ENCODE data around the gene NOS2. TPM values are rescaled to one million over a fixed set of nuclear protein-coding genes. Genes with fewer than 3 reads are reported as not detected.
"Not testable (repeated sequence)": the region's sequence is repeated elsewhere in the genome, so short reads cannot be mapped to it uniquely, and the experiment has no call there.

The NOS2 gene
- total RNA-seq, 1 donor from 2014 or later = not detected

DNA sequence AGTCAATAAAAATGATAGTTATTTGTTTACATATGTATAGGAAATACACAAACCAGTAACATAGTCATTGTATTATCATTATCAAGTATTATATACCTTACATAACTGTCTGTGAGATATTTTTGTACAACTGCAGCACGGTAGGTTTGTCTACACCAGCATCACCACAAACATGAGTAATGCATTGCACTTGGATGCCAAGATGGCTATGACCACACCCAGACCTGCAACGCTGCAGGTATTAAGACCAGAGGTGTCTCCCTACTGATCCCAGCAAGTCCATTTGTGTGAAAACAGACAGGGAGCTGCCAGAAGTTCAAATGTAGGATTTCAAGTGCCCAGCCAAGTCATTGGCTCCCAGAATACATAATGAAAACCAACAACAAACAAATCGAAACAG, 34.2 kb upstream of the NOS2 start:
- Histone ChIP-seq H3K36me3 (no peaks in the 10 kb centered on the region), H3K9me3 (no peaks in the 10 kb centered on the region), H3K4me3 (no peak overlapping the region), H3K27me3 (no peaks in the 10 kb centered on the region), H3K27ac (no peak overlapping the region), H3K4me1 (no peaks in the 10 kb centered on the region)
- intact Hi-C loops (cut with DNase I) = no loop called here
- TF ChIP-seq, protein P1, sequence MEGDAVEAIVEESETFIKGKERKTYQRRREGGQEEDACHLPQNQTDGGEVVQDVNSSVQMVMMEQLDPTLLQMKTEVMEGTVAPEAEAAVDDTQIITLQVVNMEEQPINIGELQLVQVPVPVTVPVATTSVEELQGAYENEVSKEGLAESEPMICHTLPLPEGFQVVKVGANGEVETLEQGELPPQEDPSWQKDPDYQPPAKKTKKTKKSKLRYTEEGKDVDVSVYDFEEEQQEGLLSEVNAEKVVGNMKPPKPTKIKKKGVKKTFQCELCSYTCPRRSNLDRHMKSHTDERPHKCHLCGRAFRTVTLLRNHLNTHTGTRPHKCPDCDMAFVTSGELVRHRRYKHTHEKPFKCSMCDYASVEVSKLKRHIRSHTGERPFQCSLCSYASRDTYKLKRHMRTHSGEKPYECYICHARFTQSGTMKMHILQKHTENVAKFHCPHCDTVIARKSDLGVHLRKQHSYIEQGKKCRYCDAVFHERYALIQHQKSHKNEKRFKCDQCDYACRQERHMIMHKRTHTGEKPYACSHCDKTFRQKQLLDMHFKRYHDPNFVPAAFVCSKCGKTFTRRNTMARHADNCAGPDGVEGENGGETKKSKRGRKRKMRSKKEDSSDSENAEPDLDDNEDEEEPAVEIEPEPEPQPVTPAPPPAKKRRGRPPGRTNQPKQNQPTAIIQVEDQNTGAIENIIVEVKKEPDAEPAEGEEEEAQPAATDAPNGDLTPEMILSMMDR (IDR thresholded peaks at IDR 0.05) = no peak
- TF ChIP-seq POLR2AphosphoS5 (IDR thresholded peaks at IDR 0.05; ENCODE audit: insufficient read depth in 1 of 2, low read depth in 1 of 2) (no peak), POLR2A (IDR thresholded peaks at IDR 0.05) (no peak)
- no peak for DNase-seq (ENCODE audit: extremely low spot score in 2 of 2)

DNA sequence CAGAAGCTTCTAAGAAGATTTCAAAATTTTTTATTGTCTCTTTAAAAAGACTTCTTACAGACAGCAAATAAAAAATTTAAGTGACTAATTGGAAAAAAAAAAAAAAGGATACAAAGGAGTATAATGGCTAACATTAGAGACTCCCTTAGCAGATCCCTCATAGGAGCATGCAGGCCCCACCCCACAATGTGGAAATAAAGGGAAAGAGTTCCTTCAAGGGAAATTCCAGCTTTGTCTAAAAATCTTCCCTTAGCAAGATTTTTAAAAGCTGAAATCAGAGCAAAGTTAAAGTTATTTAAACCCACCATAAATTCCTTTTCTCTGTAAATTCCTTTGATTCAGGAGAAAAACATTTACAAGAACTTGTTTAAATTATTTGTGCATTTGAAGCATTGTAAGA, 32.5 kb upstream of the NOS2 start:
- Histone ChIP-seq H3K27ac (no peak overlapping the region), H3K27me3 (no peaks in the 10 kb centered on the region), H3K36me3 (no peaks in the 10 kb centered on the region), H3K4me1 (no peaks in the 10 kb centered on the region), H3K4me3 (no peak overlapping the region), H3K9me3 (no peaks in the 10 kb centered on the region)
- intact Hi-C loops (cut with DNase I) = no loop called here
- no peak for DNase-seq (ENCODE audit: extremely low spot score in 2 of 2)
- TF ChIP-seq POLR2AphosphoS5 (IDR thresholded peaks at IDR 0.05; ENCODE audit: insufficient read depth in 1 of 2, low read depth in 1 of 2) = no peak
- no peak for TF ChIP-seq POLR2A (IDR thresholded peaks at IDR 0.05)

DNA sequence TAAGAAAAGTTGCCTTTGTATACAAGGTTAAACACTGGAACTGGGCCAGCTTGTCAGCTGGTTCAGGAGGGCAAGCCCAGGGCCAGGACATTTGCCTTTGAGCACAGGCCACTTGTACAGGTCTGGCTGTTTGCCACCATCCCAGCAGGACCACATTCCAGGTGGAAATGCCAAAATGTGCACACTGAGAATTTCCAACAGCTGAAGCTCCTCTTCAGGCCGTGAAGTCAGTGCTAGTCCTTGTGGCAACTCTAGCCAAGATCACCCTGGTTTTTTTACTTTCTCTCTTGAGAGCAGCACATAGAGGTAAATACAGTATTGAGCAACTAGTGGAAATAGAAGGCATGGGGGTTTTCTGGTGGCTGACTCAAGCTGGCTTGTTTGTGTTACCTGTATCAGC, 29.6 kb upstream of the NOS2 start:
- H3K36me3 ChIP-seq; H3K27ac ChIP-seq; DNase-seq (ENCODE audit: extremely low spot score in 2 of 2); intact Hi-C loops (cut with DNase I); H3K4me1 ChIP-seq; H3K9me3 ChIP-seq; H3K4me3 ChIP-seq; H3K27me3 ChIP-seq: not testable (repeated sequence)

DNA sequence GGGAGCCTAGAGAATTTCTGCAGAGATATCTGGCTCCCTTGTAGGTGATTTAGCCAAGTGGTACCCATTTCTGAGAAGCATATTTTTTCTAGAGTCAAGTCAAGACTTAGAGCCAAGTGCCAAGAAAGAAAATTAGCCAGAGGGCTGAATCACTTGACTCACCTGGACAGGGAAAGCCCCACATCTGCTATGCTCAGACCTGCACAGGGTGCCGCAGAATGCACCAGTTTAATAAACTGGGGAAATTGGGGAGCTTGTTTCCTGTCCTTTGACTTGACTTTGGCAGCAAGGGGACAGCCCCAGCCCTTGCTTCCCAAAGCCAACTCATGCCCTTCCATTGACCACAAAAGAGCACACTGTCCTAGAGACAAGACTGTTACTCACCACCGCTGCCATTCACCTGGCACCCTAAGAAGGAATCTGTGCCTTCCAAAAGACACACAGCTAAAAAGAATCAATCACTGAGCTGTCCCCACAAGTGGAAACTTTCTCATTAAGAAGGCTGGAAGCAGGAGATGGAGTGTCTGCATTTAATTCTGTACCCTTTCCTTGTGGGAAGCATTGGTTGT, 28.9 kb upstream of the NOS2 start:
- H3K27ac ChIP-seq; H3K27me3 ChIP-seq; H3K36me3 ChIP-seq; intact Hi-C loops (cut with DNase I); H3K4me3 ChIP-seq; H3K4me1 ChIP-seq; DNase-seq (ENCODE audit: extremely low spot score in 2 of 2); H3K9me3 ChIP-seq: not testable (repeated sequence)

DNA sequence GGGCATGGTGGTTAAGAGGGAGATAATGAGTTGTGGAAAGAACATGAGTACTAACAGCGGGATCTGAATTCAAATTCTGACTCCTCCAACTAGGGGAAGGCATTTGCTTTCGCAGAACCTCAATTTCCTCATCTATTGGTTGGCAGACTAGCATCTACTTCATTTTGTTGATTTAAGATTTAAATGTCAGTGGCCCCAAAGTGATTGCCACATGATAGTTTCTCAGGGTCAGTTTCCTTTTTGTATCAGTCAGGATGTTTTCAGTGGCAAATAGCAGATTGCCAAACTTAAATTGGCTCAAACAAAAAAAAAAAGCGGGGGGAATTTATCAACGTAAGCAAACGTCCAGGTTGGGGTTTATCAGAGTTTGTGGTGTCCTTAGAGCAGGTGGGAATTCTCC, 25.1 kb upstream of the NOS2 start:
- Histone ChIP-seq H3K27me3 (no peaks in the 10 kb centered on the region), H3K4me1 (no peaks in the 10 kb centered on the region), H3K4me3 (no peak overlapping the region), H3K27ac (no peak overlapping the region), H3K36me3 (no peaks in the 10 kb centered on the region), H3K9me3 (no peaks in the 10 kb centered on the region)
- intact Hi-C loops (cut with DNase I) = no loop called here
- DNase-seq (ENCODE audit: extremely low spot score in 2 of 2) = no peak
- TF ChIP-seq POLR2A (IDR thresholded peaks at IDR 0.05) = no peak
- TF ChIP-seq, protein P1 (IDR thresholded peaks at IDR 0.05) = no peak
- TF ChIP-seq POLR2AphosphoS5 (IDR thresholded peaks at IDR 0.05; ENCODE audit: insufficient read depth in 1 of 2, low read depth in 1 of 2) = no peak

DNA sequence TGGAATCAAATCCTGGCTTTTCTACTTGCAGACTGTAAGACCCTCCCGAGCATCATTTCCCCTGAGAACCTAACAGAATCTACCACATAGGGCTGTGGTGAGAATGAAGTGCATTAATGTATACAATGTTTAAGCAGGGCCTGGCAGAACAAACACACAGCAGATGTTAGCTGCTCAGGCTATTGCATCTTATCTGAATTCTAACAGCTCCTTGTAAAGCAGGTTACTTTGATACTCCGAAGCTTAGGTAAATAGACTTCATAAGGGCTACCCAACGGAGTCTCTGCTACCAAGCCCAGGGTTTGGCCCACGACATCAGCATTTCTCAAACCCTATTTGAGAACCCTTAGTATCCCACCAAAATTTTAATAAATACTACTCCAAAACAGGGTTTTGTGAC, 24.4 kb upstream of the NOS2 start:
- Histone ChIP-seq H3K27ac (no peak overlapping the region), H3K9me3 (no peaks in the 10 kb centered on the region), H3K4me3 (no peak overlapping the region), H3K36me3 (no peaks in the 10 kb centered on the region), H3K4me1 (no peaks in the 10 kb centered on the region), H3K27me3 (no peaks in the 10 kb centered on the region)
- no peak for DNase-seq (ENCODE audit: extremely low spot score in 2 of 2)
- TF ChIP-seq POLR2A (IDR thresholded peaks at IDR 0.05) = no peak
- TF ChIP-seq POLR2AphosphoS5 (IDR thresholded peaks at IDR 0.05; ENCODE audit: insufficient read depth in 1 of 2, low read depth in 1 of 2) = no peak
- TF ChIP-seq, protein P1 (IDR thresholded peaks at IDR 0.05) = no peak
- intact Hi-C loops (cut with DNase I) = no loop called here

Measured in vagina (tissue), 2 donors.